Ovary (tissue), 9 donors: Measurements from ENCODE around the gene ZNF792. TPM values are rescaled to one million over a fixed set of nuclear protein-coding genes. Genes with fewer than 3 reads are reported as not detected.

ENCODE experiments used
- DNase-seq, 5 donors: peaks; one replicate each; pipeline ENCODE4 v3.0.0-alpha.2; 2019 to 2020
- H3K27ac ChIP-seq, 2 donors: fragments of 200-600 bp; one replicate each; pipeline versions ENCODE4 v1.5.1 to v1.8.0; 2019 to 2022
- H3K27me3 ChIP-seq: fragments of 200-600 bp; one replicate; pipeline ENCODE4 v1.8.0; 2022
- H3K36me3 ChIP-seq: fragments of 200-600 bp; sonication (generic); one replicate; pipeline ENCODE4 v1.5.1; 2019
- H3K4me1 ChIP-seq: one replicate; pipeline ENCODE4 v1.8.1; 2013; ENCODE audit warnings: mild to moderate bottlenecking, moderate library complexity; ENCODE audit not compliant: insufficient read depth
- H3K4me3 ChIP-seq: fragments of 200-600 bp; sonication (generic); one replicate; pipeline ENCODE4 v1.5.1; 2017
- H3K9me3 ChIP-seq, 2 donors: fragments of 200-600 bp in 1 of 2; sonication (generic) in 1 of 2; one replicate each; pipeline versions ENCODE4 v1.5.1 to v1.8.1; 2013 to 2019; ENCODE audit warnings: mild to moderate bottlenecking in 1 of 2, moderate library complexity in 1 of 2
- CTCF ChIP-seq, 3 donors: fragments of 450-650 bp in 2 of 3; fragments of 200-600 bp in 1 of 3; IDR thresholded peaks; one replicate each; pipeline versions ENCODE4 v1.5.1 to v1.8.0; 2016 to 2022; ENCODE audit warnings: antibody characterized with exemption in 3 of 3, mild to moderate bottlenecking in 1 of 3
- EP300 ChIP-seq: sonication (generic); formaldehyde crosslinking; IDR thresholded peaks from one replicate; pipeline ENCODE4 v1.6.1; 2017; ENCODE audit warnings: antibody characterized with exemption
- POLR2A ChIP-seq: fragments of 450-650 bp; IDR thresholded peaks from one replicate; pipeline ENCODE4 v1.6.1; 2017; ENCODE audit warnings: antibody characterized with exemption, mild to moderate bottlenecking, moderate library complexity
- WGBS, 3 donors: extraction: QIAGEN DNeasy Blood & Tissue Kit in 1 of 3; methylation state at CpG; one replicate each; pipeline versions ENCODE4 v1.1.5 to v1.1.7; 2013 to 2017; 5-methylcytosine and 5-hydroxymethylcytosine counted together
- intact Hi-C, 4 donors: fragments of 100-400 bp; cut with DNase I; formaldehyde crosslinking; loops; one replicate each; pipeline versions ENCODE4 v1.11.0 to v1.15.1; 2022 to 2023
- polyA plus RNA-seq, 2 donors: library from polyadenylated mRNA; stranded (reverse); fragments of 200-250 nt in 1 of 2; fragments of 350-450 nt in 1 of 2; fragmentation: Illumina TruSeq in 1 of 2; extraction: RNeasy Lipid Tissue Mini Kit (QIAGEN cat#74804) in 1 of 2; gene quantifications; one replicate each; pipeline ENCODE4 v1.2.3, GENCODE V29; 2013 to 2014
- total RNA-seq, 7 donors: library from RNA; depleted of rRNA in 2 of 7; stranded (reverse); fragments of >200 nt in 2 of 7; fragmentation: NEBNext Ultra II Directional in 3 of 7; extraction: Animal tissue kit (Norgen Biotek cat#: 25700) in 3 of 7; gene quantifications; one replicate each; pipeline versions ENCODE4 v1.1.0 to v1.2.4, GENCODE V29; 2016 to 2023
- donor health status: DM: no; HTN: no; CAD: no; lungs with moderate emphysema.
- donor health status: DM: no; HTN: no; CAD: no.
- donor health status: Bipolar disorder and iron deficiency.
- donor health status: DM: yes; HTN: yes; CAD: no.
- donor health status: DM: no; HTN: no; CAD: no.
- donor health status: DM: yes; HTN: yes; CAD: no.

ZNF792 gene
- total and polyA plus RNA-seq, 9 donors, result 2.6 to 5.4 (median 4.5) TPM

GRCh38 chr19:34936184-34936583 lies 27.8 kb downstream of the ZNF792 start:
- Histone ChIP-seq H3K27me3 (no peaks in the 10 kb centered on the region), H3K27ac (no peak overlapping the region), H3K4me1 (no peaks in the 10 kb centered on the region), H3K4me3 (no peak overlapping the region), H3K9me3 (no peaks in the 10 kb centered on the region), H3K36me3 (no peaks in the 10 kb centered on the region)
- intact Hi-C loops, result no loop called here
- WGBS, 3 donors, result 98 to 99% (median 98%) methylated on average over 4 of the region's 4 CpGs
- no peak for TF ChIP-seq CTCF (IDR thresholded peaks at IDR 0.05)
- no peak for TF ChIP-seq POLR2A
- TF ChIP-seq EP300, result no peak
- no peak for DNase-seq

GRCh38 chr19:34932494-34932893 lies 31.5 kb downstream of the ZNF792 start:
- intact Hi-C loops, result no loop called here
- no peaks in the 10 kb centered on the region for H3K36me3 ChIP-seq
- no peak overlapping the region for H3K27ac ChIP-seq
- H3K27me3 ChIP-seq, result no peaks in the 10 kb centered on the region
- H3K4me1 ChIP-seq, result peaks cover 3% of the 10 kb centered on the region
- no peak for DNase-seq
- no peak for TF ChIP-seq POLR2A
- TF ChIP-seq EP300, result no peak
- no peak for TF ChIP-seq CTCF (IDR thresholded peaks at IDR 0.05)
- WGBS, 3 donors, result 97 to 99% (median 98%) methylated on average over 6 of the region's 6 CpGs
- H3K4me3 ChIP-seq, result no peak overlapping the region
- no peaks in the 10 kb centered on the region for H3K9me3 ChIP-seq

GRCh38 chr19:34926685-34927375 lies 37.2 kb downstream of the ZNF792 start, which contains the start of gene ZNF30:
Gene ZNF30, plus strand, starts transcription at chr19:34926903. Its CDS starts 3,045 bp downstream, at chr19:34929948.
- H3K9me3 ChIP-seq, result no peaks in the 10 kb centered on the region
- H3K27ac ChIP-seq, result peak within 1 kb of the TSS in 1 of 2 donors; percentile 50
- peak; percentile 84 to 94 (median 89) for DNase-seq
- no peaks in the 10 kb centered on the region for H3K27me3 ChIP-seq
- 0% methylated on average over 53 of the region's 53 CpGs for WGBS, 3 donors
- no peaks in the 10 kb centered on the region for H3K36me3 ChIP-seq
- peak within 1 kb of the TSS; percentile 42 for H3K4me3 ChIP-seq
- H3K4me1 ChIP-seq, result peaks cover 3% of the 10 kb centered on the region
- TF ChIP-seq EP300, result no peak
- TF ChIP-seq CTCF (IDR thresholded peaks at IDR 0.05), result no peak
- TF ChIP-seq POLR2A, result no peak
- intact Hi-C loops, result no loop called here

- DNase-seq, result no peak
- Histone ChIP-seq H3K27ac (no peak overlapping the region), H3K27me3 (no peaks in the 10 kb centered on the region), H3K36me3 (no peaks in the 10 kb centered on the region), H3K4me3 (peak overlapping the region; percentile 42), H3K9me3 (no peaks in the 10 kb centered on the region), H3K4me1 (peaks cover 3% of the 10 kb centered on the region)
- intact Hi-C loops, result no loop called here
- WGBS, 3 donors, result 49 to 58% (median 51%) methylated on average over 3 of the region's 3 CpGs
- TF ChIP-seq EP300, result no peak
- TF ChIP-seq POLR2A, result no peak
- TF ChIP-seq CTCF (IDR thresholded peaks at IDR 0.05), result no peak
Observed at GRCh38 chr19:34926361-34926684, 37.7 kb downstream of the ZNF792 start.
